HepG2 (cell line): ENCODE results near the gene FBXO41. TPM values are rescaled to one million over a fixed set of nuclear protein-coding genes. Genes with fewer than 3 reads are reported as not detected.

Experiments used
- ARHGAP35 ChIP-seq: sonication (generic); formaldehyde crosslinking; IDR thresholded peaks from 2 replicates; pipeline ENCODE4 v1.9.0; 2022; ENCODE audit warnings: mild to moderate bottlenecking, inconsistent platforms, moderate library complexity, missing genetic modification reagents, borderline replicate concordance
- EHMT2 ChIP-seq: fragments of 200-600 bp; sonication (generic); IDR thresholded peaks from 2 replicates; pipeline ENCODE4 v1.7.0; 2017; ENCODE audit warnings: antibody characterized with exemption, low read depth, low read length, borderline replicate concordance
- HDAC6 ChIP-seq: fragments of 200-600 bp; sonication (generic); IDR thresholded peaks from 2 replicates; pipeline ENCODE4 v1.7.0; 2017; ENCODE audit warnings: mild to moderate bottlenecking, antibody characterized with exemption, low read length, low read depth
- NFIC ChIP-seq: IDR thresholded peaks from 2 replicates; pipeline ENCODE4 v1.6.1; 2012; ENCODE audit warnings: mild to moderate bottlenecking, low read length, inconsistent platforms
- RBM39 ChIP-seq: fragments of 200-400 bp; formaldehyde crosslinking; IDR thresholded peaks from one replicate; pipeline ENCODE4 v1.6.1; 2018; ENCODE audit warnings: antibody characterized with exemption, mild to moderate bottlenecking, low read depth, low read length; ENCODE audit not compliant: poor library complexity, severe bottlenecking
- SP2 ChIP-seq: sonication (generic); formaldehyde crosslinking; IDR thresholded peaks from 2 replicates; pipeline ENCODE4 v1.5.1; 2020; ENCODE audit warnings: mild to moderate bottlenecking, missing genetic modification reagents
- TBP ChIP-seq: sonication (generic); formaldehyde crosslinking; IDR thresholded peaks from 2 replicates; pipeline ENCODE4 v1.5.0; 2020; ENCODE audit warnings: missing genetic modification reagents
- ZC3H13 ChIP-seq: sonication (generic); formaldehyde crosslinking; IDR thresholded peaks from 2 replicates; pipeline ENCODE4 v1.8.1; 2023; ENCODE audit warnings: mild to moderate bottlenecking, missing genetic modification reagents, moderate library complexity
- ZNF12 ChIP-seq: sonication (generic); formaldehyde crosslinking; IDR thresholded peaks from 2 replicates; pipeline ENCODE4 v1.5.0; 2020; ENCODE audit warnings: missing genetic modification reagents
- ZNF468 ChIP-seq: sonication (generic); formaldehyde crosslinking; IDR thresholded peaks from 2 replicates; pipeline ENCODE4 v1.8.0; 2022; ENCODE audit warnings: mild to moderate bottlenecking, moderate library complexity, missing genetic modification reagents
- ZNF724P ChIP-seq: sonication (generic); formaldehyde crosslinking; IDR thresholded peaks from 2 replicates; pipeline ENCODE4 v1.8.0; 2022; ENCODE audit warnings: missing genetic modification reagents, borderline replicate concordance
- ZNF75D ChIP-seq: sonication (generic); formaldehyde crosslinking; IDR thresholded peaks from 2 replicates; pipeline ENCODE4 v1.8.1; 2023; ENCODE audit warnings: missing genetic modification reagents, mild to moderate bottlenecking, borderline replicate concordance
- ZNF816 ChIP-seq: sonication (generic); formaldehyde crosslinking; IDR thresholded peaks from 2 replicates; pipeline ENCODE4 v1.8.0; 2022; ENCODE audit warnings: missing genetic modification reagents, mild to moderate bottlenecking, borderline replicate concordance
- ZSCAN29 ChIP-seq: sonication (generic); formaldehyde crosslinking; conservative IDR thresholded peaks from 2 replicates; pipeline ENCODE4 v1.4.0; 2020; ENCODE audit warnings: mild to moderate bottlenecking, missing genetic modification reagents
- ZSCAN30 ChIP-seq: sonication (generic); formaldehyde crosslinking; IDR thresholded peaks from 2 replicates; pipeline ENCODE4 v1.5.0; 2020; ENCODE audit warnings: mild to moderate bottlenecking, missing genetic modification reagents
- polyA plus RNA-seq, 8 experiments: library from polyadenylated mRNA; depleted of rRNA in 3 of 8; stranded (reverse) in 7 of 8; unstranded in 1 of 8; fragments of >200 nt; fragmentation: Illumina TruSeq in 4 of 8; extraction: Trizol in 4 of 8; gene quantifications; 2 replicates each; pipeline versions ENCODE4 v1.2.1 to v1.2.3, GENCODE V29; 2011 to 2016; ENCODE audit warnings: low read depth in 4 of 8, missing spikeins in 1 of 8, mixed read lengths in 1 of 8; ENCODE audit not compliant: insufficient read depth in 1 of 8
- total RNA-seq, 5 experiments: library from RNA; depleted of rRNA; stranded (reverse); fragments of >200 nt; fragmentation: Illumina TruSeq; extraction: Trizol; gene quantifications; 2 replicates each; pipeline ENCODE4 v1.2.3, GENCODE V29; 2016; ENCODE audit warnings: low read depth in 1 of 5
- TF ChIP-seq, protein P1 (sequence below): sonication (generic); formaldehyde crosslinking; IDR thresholded peaks from 2 replicates; pipeline ENCODE4 v1.5.0; 2020; ENCODE audit warnings: mild to moderate bottlenecking, missing genetic modification reagents, moderate library complexity
- TF ChIP-seq, protein P2 (sequence below): sonication (generic); formaldehyde crosslinking; IDR thresholded peaks from 2 replicates; pipeline ENCODE4 v1.4.0; 2020; ENCODE audit warnings: missing genetic modification reagents
- TF ChIP-seq, protein P3 (sequence below): sonication (generic); formaldehyde crosslinking; IDR thresholded peaks from 2 replicates; pipeline ENCODE4 v1.8.0; 2022; ENCODE audit warnings: mild to moderate bottlenecking, missing genetic modification reagents, moderate library complexity
- TF ChIP-seq, protein P4 (sequence below): sonication (generic); formaldehyde crosslinking; IDR thresholded peaks from 2 replicates; pipeline ENCODE4 v1.5.1; 2020; ENCODE audit warnings: missing genetic modification reagents, mild to moderate bottlenecking, borderline replicate concordance
- TF ChIP-seq, protein P5 (sequence below): sonication (generic); formaldehyde crosslinking; conservative IDR thresholded peaks from 2 replicates; pipeline ENCODE4 v1.8.1; 2023; ENCODE audit warnings: missing genetic modification reagents

FBXO41 gene
- total and polyA plus RNA-seq, 2 of the 13 experiments (the other 11 are each of a cell fraction or from before 2014, with no cell fraction given) = 4.2 to 10.3 TPM

DNA sequence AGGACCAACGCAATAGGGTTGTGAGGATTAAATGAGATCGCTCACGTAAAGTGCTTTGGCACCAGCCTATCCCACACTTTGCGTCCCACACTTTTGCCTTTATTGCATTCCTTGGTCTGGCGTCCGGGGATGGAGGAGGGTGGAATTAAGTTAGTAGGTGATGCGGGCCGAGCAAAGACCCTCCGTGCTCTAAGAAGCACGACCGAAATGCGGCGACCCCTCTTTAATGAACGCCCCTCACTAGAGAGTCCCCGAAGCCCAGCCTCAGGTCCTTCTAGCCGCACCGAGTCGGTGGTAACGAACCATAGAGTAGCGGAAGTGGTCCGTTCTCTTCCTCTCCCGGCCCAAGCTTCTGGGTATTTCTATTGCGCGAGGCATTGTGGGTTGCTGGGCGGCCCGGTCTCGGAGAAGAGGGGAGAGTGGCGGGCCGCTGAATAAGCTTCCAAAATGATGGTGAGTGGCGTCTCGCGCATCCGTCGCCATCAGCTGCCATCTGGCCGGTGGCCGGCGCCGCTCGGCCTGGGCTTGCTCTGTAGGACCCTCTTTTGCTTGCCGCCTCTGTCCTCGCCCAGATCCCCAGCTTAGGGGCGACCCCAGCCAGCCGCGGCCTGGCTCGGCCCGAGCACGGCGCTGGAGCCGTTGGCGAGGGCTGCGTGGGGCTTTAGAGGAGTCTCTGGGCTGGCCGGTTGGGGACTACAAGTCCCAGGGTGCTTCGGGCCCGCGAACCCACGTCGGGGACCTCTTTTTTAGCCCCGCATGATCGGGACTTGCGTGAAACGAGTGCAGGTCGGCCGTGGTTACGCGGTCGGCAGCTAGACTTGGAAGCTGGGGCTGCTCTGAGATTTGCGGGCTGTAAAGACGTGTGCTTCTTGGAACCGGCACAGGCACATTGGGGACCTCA is 50.1 kb downstream of the FBXO41 start, which contains the start of gene CCT7 (continued):
- TF ChIP-seq TBP (CRISPR knock-in tag) (no peak), ZSCAN29 (peak; percentile 92; the same call in 1 of the 2 replicates), ZSCAN30 (0 out of 2 replicates have a peak, but pooled peaks have one; percentile 64), SP2 (no peak; the same call in 1 of the 2 replicates), EHMT2 (no peak), ZNF12 (CRISPR knock-in tag) (peak; percentile 77), ZNF75D (peak; percentile 5; the same call in 1 of the 2 replicates), NFIC (peak; percentile 35; the same call in 1 of the 2 replicates), ZC3H13 (peak; percentile 89), ZNF724P (CRISPR knock-in tag) (no peak), ARHGAP35 (CRISPR knock-in tag) (peak; percentile 78; the same call in 1 of the 2 replicates), HDAC6 (0 out of 2 replicates have a peak, but pooled peaks have one; percentile 35), ZNF816 (CRISPR knock-in tag) (no peak), ZNF468 (CRISPR knock-in tag) (peak; percentile 17), RBM39 (peak; percentile 99)
- TF ChIP-seq, protein P1, sequence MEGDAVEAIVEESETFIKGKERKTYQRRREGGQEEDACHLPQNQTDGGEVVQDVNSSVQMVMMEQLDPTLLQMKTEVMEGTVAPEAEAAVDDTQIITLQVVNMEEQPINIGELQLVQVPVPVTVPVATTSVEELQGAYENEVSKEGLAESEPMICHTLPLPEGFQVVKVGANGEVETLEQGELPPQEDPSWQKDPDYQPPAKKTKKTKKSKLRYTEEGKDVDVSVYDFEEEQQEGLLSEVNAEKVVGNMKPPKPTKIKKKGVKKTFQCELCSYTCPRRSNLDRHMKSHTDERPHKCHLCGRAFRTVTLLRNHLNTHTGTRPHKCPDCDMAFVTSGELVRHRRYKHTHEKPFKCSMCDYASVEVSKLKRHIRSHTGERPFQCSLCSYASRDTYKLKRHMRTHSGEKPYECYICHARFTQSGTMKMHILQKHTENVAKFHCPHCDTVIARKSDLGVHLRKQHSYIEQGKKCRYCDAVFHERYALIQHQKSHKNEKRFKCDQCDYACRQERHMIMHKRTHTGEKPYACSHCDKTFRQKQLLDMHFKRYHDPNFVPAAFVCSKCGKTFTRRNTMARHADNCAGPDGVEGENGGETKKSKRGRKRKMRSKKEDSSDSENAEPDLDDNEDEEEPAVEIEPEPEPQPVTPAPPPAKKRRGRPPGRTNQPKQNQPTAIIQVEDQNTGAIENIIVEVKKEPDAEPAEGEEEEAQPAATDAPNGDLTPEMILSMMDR (CRISPR knock-in tag) = peak; percentile 24
- TF ChIP-seq, protein P2, sequence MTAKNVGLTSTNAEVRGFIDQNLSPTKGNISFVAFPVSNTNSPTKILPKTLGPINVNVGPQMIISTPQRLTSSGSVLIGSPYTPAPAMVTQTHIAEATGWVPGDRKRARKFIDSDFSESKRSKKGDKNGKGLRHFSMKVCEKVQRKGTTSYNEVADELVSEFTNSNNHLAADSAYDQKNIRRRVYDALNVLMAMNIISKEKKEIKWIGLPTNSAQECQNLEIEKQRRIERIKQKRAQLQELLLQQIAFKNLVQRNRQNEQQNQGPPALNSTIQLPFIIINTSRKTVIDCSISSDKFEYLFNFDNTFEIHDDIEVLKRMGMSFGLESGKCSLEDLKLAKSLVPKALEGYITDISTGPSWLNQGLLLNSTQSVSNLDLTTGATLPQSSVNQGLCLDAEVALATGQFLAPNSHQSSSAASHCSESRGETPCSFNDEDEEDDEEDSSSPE (CRISPR knock-in tag) = peak; percentile 75
- TF ChIP-seq, protein P3, sequence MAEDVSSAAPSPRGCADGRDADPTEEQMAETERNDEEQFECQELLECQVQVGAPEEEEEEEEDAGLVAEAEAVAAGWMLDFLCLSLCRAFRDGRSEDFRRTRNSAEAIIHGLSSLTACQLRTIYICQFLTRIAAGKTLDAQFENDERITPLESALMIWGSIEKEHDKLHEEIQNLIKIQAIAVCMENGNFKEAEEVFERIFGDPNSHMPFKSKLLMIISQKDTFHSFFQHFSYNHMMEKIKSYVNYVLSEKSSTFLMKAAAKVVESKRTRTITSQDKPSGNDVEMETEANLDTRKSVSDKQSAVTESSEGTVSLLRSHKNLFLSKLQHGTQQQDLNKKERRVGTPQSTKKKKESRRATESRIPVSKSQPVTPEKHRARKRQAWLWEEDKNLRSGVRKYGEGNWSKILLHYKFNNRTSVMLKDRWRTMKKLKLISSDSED (CRISPR knock-in tag) = no peak
- TF ChIP-seq, protein P4, sequence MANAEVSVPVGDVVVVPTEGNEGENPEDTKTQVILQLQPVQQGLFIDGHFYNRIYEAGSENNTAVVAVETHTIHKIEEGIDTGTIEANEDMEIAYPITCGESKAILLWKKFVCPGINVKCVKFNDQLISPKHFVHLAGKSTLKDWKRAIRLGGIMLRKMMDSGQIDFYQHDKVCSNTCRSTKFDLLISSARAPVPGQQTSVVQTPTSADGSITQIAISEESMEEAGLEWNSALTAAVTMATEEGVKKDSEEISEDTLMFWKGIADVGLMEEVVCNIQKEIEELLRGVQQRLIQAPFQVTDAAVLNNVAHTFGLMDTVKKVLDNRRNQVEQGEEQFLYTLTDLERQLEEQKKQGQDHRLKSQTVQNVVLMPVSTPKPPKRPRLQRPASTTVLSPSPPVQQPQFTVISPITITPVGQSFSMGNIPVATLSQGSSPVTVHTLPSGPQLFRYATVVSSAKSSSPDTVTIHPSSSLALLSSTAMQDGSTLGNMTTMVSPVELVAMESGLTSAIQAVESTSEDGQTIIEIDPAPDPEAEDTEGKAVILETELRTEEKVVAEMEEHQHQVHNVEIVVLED (CRISPR knock-in tag) = peak; percentile 77; the same call in 1 of the 2 replicates
- TF ChIP-seq, protein P5, sequence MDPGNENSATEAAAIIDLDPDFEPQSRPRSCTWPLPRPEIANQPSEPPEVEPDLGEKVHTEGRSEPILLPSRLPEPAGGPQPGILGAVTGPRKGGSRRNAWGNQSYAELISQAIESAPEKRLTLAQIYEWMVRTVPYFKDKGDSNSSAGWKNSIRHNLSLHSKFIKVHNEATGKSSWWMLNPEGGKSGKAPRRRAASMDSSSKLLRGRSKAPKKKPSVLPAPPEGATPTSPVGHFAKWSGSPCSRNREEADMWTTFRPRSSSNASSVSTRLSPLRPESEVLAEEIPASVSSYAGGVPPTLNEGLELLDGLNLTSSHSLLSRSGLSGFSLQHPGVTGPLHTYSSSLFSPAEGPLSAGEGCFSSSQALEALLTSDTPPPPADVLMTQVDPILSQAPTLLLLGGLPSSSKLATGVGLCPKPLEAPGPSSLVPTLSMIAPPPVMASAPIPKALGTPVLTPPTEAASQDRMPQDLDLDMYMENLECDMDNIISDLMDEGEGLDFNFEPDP = 0 out of 2 replicates have a peak, but pooled peaks have one; percentile 82
